HCT116 (cell line): ENCODE data around the gene TLX1.

Experiments
- EZH2phosphoT487 ChIP-seq: fragments of 200-600 bp; IDR thresholded peaks from 2 replicates; pipeline ENCODE4 v1.6.1; 2018; ENCODE audit warnings: antibody characterized with exemption, borderline replicate concordance
- POLR2AphosphoS5 ChIP-seq: IDR thresholded peaks from 2 replicates; pipeline ENCODE4 v1.6.1; 2011; ENCODE audit warnings: mild to moderate bottlenecking, low read depth, low read length, moderate library complexity
- TF ChIP-seq, protein P1 (sequence below), 3 experiments: fragments of 200-600 bp in 1 of 3; sonication (generic) in 1 of 3; IDR thresholded peaks in 2 of 3; conservative IDR thresholded peaks in 1 of 3; 2 replicates each; pipeline ENCODE4 v1.5.1; 2012 to 2017; ENCODE audit warnings: low read depth in 2 of 3, low read length in 2 of 3, antibody characterized with exemption in 1 of 3, borderline replicate concordance in 1 of 3, control low read depth in 1 of 3, mild to moderate bottlenecking in 1 of 3, mixed read lengths in 1 of 3, mixed run types in 1 of 3, moderate library complexity in 1 of 3; ENCODE audit not compliant: insufficient read depth in 1 of 3

DNA sequence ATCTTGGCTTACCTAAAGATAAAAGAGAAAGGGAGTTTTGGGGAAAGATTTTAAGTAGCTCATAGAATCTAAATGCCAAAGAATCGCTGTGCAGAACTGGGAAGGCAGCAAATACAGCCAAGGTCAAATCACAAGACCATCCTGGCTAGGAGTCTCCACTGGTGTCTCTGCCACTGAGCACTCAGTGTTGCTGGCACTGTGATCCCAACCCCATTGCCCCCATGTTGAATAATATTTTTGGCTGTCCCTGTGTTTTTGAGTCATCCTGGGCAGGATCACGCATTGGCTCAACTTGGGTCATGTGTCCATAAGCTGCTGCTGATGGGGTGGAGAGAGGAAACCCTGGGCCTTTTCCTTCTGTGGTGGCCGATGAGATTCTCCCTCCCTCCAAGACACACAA is 21.2 kb downstream of the TLX1 start:
- TF ChIP-seq EZH2phosphoT487 (no peak), POLR2AphosphoS5 (no peak)
- TF ChIP-seq, protein P1, sequence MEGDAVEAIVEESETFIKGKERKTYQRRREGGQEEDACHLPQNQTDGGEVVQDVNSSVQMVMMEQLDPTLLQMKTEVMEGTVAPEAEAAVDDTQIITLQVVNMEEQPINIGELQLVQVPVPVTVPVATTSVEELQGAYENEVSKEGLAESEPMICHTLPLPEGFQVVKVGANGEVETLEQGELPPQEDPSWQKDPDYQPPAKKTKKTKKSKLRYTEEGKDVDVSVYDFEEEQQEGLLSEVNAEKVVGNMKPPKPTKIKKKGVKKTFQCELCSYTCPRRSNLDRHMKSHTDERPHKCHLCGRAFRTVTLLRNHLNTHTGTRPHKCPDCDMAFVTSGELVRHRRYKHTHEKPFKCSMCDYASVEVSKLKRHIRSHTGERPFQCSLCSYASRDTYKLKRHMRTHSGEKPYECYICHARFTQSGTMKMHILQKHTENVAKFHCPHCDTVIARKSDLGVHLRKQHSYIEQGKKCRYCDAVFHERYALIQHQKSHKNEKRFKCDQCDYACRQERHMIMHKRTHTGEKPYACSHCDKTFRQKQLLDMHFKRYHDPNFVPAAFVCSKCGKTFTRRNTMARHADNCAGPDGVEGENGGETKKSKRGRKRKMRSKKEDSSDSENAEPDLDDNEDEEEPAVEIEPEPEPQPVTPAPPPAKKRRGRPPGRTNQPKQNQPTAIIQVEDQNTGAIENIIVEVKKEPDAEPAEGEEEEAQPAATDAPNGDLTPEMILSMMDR (IDR thresholded peaks at IDR 0.05 in 2 of 3, conservative IDR thresholded peaks at IDR 0.05 in 1 of 3; ENCODE audit: borderline replicate concordance in 1 of 3, insufficient read depth in 1 of 3, low read depth in 2 of 3, low read length in 2 of 3): no peak
